ENCODE measurements around the gene PBX3.

GRCh38 chr9:125754096-125754495, 6.9 kb downstream of the PBX3 start:
- TF ChIP-seq POLR2A (IDR thresholded peaks at IDR 0.05; ENCODE audit: low read length) (no peak), GATA1 (IDR thresholded peaks at IDR 0.05; ENCODE audit: low read depth, low read length) (no peak)
